Measurements from ENCODE around the gene PTPRD.

PTPRD gene

GRCh38 chr9:8782237-8782636 lies 1830.6 kb downstream of the PTPRD start:
- no peak overlapping the region for H3K27ac ChIP-seq (ENCODE audit: low read depth, low read length)
- H3K36me3 ChIP-seq (ENCODE audit: insufficient read depth, low read length): no peaks in the 10 kb centered on the region
- no peaks in the 10 kb centered on the region for H3K4me1 ChIP-seq (ENCODE audit: control insufficient read depth, insufficient read depth, low read length, unreplicated experiment)
- H3K79me2 ChIP-seq (ENCODE audit: control insufficient read depth, insufficient read depth, low read length, unreplicated experiment): no peaks in the 10 kb centered on the region
- no peak overlapping the region for H3K4me3 ChIP-seq (ENCODE audit: low read depth, low read length)
- H2AFZ ChIP-seq (ENCODE audit: low read length, unreplicated experiment): no peak overlapping the region
- no peaks in the 10 kb centered on the region for H3K27me3 ChIP-seq (ENCODE audit: insufficient read depth, low read length)

- Histone ChIP-seq H3K27ac (ENCODE audit: low read depth, low read length) (no peak overlapping the region), H3K4me3 (ENCODE audit: low read depth, low read length) (no peak overlapping the region), H2AFZ (ENCODE audit: low read length, unreplicated experiment) (no peak overlapping the region), H3K4me1 (ENCODE audit: control insufficient read depth, insufficient read depth, low read length, unreplicated experiment) (no peaks in the 10 kb centered on the region), H3K27me3 (ENCODE audit: insufficient read depth, low read length) (no peaks in the 10 kb centered on the region), H3K36me3 (ENCODE audit: insufficient read depth, low read length) (no peaks in the 10 kb centered on the region), H3K79me2 (ENCODE audit: control insufficient read depth, insufficient read depth, low read length, unreplicated experiment) (no peaks in the 10 kb centered on the region)
These were observed 1831.3 kb downstream of the PTPRD start for GRCh38 chr9:8781458-8781857.

GRCh38 chr9:8780386-8780785 lies 1832.4 kb downstream of the PTPRD start:
- Histone ChIP-seq H3K27ac (ENCODE audit: low read depth, low read length) (no peak overlapping the region), H3K27me3 (ENCODE audit: insufficient read depth, low read length) (no peaks in the 10 kb centered on the region), H2AFZ (ENCODE audit: low read length, unreplicated experiment) (no peak overlapping the region), H3K36me3 (ENCODE audit: insufficient read depth, low read length) (no peaks in the 10 kb centered on the region), H3K4me3 (ENCODE audit: low read depth, low read length) (no peak overlapping the region), H3K4me1 (ENCODE audit: control insufficient read depth, insufficient read depth, low read length, unreplicated experiment) (no peaks in the 10 kb centered on the region), H3K79me2 (ENCODE audit: control insufficient read depth, insufficient read depth, low read length, unreplicated experiment) (no peaks in the 10 kb centered on the region)

- no peaks in the 10 kb centered on the region for H3K27me3 ChIP-seq (ENCODE audit: insufficient read depth, low read length)
- no peaks in the 10 kb centered on the region for H3K36me3 ChIP-seq (ENCODE audit: insufficient read depth, low read length)
- H3K27ac ChIP-seq (ENCODE audit: low read depth, low read length): no peak overlapping the region
- no peak overlapping the region for H2AFZ ChIP-seq (ENCODE audit: low read length, unreplicated experiment)
- H3K4me3 ChIP-seq (ENCODE audit: low read depth, low read length): no peak overlapping the region
- H3K79me2 ChIP-seq (ENCODE audit: control insufficient read depth, insufficient read depth, low read length, unreplicated experiment): no peaks in the 10 kb centered on the region
- no peaks in the 10 kb centered on the region for H3K4me1 ChIP-seq (ENCODE audit: control insufficient read depth, insufficient read depth, low read length, unreplicated experiment)
These were observed 1833.3 kb downstream of the PTPRD start for GRCh38 chr9:8779478-8779877.

- Histone ChIP-seq H3K36me3 (ENCODE audit: insufficient read depth, low read length) (no peaks in the 10 kb centered on the region), H3K27ac (ENCODE audit: low read depth, low read length) (no peak overlapping the region), H3K4me3 (ENCODE audit: low read depth, low read length) (no peak overlapping the region), H3K79me2 (ENCODE audit: control insufficient read depth, insufficient read depth, low read length, unreplicated experiment) (no peaks in the 10 kb centered on the region), H3K27me3 (ENCODE audit: insufficient read depth, low read length) (no peaks in the 10 kb centered on the region), H3K4me1 (ENCODE audit: control insufficient read depth, insufficient read depth, low read length, unreplicated experiment) (no peaks in the 10 kb centered on the region), H2AFZ (ENCODE audit: low read length, unreplicated experiment) (no peak overlapping the region)
These were observed 1834.4 kb downstream of the PTPRD start for GRCh38 chr9:8778356-8778755.

GRCh38 chr9:8772302-8772701 lies 1840.5 kb downstream of the PTPRD start:
- H3K36me3 ChIP-seq (ENCODE audit: insufficient read depth, low read length): no peaks in the 10 kb centered on the region
- H3K4me3 ChIP-seq (ENCODE audit: low read depth, low read length): no peak overlapping the region
- H3K79me2 ChIP-seq (ENCODE audit: control insufficient read depth, insufficient read depth, low read length, unreplicated experiment): no peaks in the 10 kb centered on the region
- no peaks in the 10 kb centered on the region for H3K4me1 ChIP-seq (ENCODE audit: control insufficient read depth, insufficient read depth, low read length, unreplicated experiment)
- no peak overlapping the region for H3K27ac ChIP-seq (ENCODE audit: low read depth, low read length)
- H2AFZ ChIP-seq (ENCODE audit: low read length, unreplicated experiment): no peak overlapping the region
- no peaks in the 10 kb centered on the region for H3K27me3 ChIP-seq (ENCODE audit: insufficient read depth, low read length)

- Histone ChIP-seq H3K4me1 (ENCODE audit: control insufficient read depth, insufficient read depth, low read length, unreplicated experiment) (no peaks in the 10 kb centered on the region), H3K4me3 (ENCODE audit: low read depth, low read length) (no peak overlapping the region), H3K27ac (ENCODE audit: low read depth, low read length) (no peak overlapping the region), H3K79me2 (ENCODE audit: control insufficient read depth, insufficient read depth, low read length, unreplicated experiment) (no peaks in the 10 kb centered on the region), H3K36me3 (ENCODE audit: insufficient read depth, low read length) (no peaks in the 10 kb centered on the region), H2AFZ (ENCODE audit: low read length, unreplicated experiment) (no peak overlapping the region), H3K27me3 (ENCODE audit: insufficient read depth, low read length) (no peaks in the 10 kb centered on the region)
These were observed 1843.6 kb downstream of the PTPRD start for GRCh38 chr9:8769153-8769552.

GRCh38 chr9:8766096-8766495 lies 1846.7 kb downstream of the PTPRD start:
- H3K4me3 ChIP-seq (ENCODE audit: low read depth, low read length): no peak overlapping the region
- no peaks in the 10 kb centered on the region for H3K4me1 ChIP-seq (ENCODE audit: control insufficient read depth, insufficient read depth, low read length, unreplicated experiment)
- no peak overlapping the region for H3K27ac ChIP-seq (ENCODE audit: low read depth, low read length)
- no peaks in the 10 kb centered on the region for H3K27me3 ChIP-seq (ENCODE audit: insufficient read depth, low read length)
- no peaks in the 10 kb centered on the region for H3K79me2 ChIP-seq (ENCODE audit: control insufficient read depth, insufficient read depth, low read length, unreplicated experiment)
- no peak overlapping the region for H2AFZ ChIP-seq (ENCODE audit: low read length, unreplicated experiment)
- H3K36me3 ChIP-seq (ENCODE audit: insufficient read depth, low read length): no peaks in the 10 kb centered on the region

- Histone ChIP-seq H3K79me2 (ENCODE audit: control insufficient read depth, insufficient read depth, low read length, unreplicated experiment) (no peaks in the 10 kb centered on the region), H3K27ac (ENCODE audit: low read depth, low read length) (no peak overlapping the region), H3K27me3 (ENCODE audit: insufficient read depth, low read length) (no peaks in the 10 kb centered on the region), H3K36me3 (ENCODE audit: insufficient read depth, low read length) (no peaks in the 10 kb centered on the region), H3K4me3 (ENCODE audit: low read depth, low read length) (no peak overlapping the region), H2AFZ (ENCODE audit: low read length, unreplicated experiment) (no peak overlapping the region), H3K4me1 (ENCODE audit: control insufficient read depth, insufficient read depth, low read length, unreplicated experiment) (no peaks in the 10 kb centered on the region)
These were observed 1848.8 kb downstream of the PTPRD start for GRCh38 chr9:8764051-8764450.

GRCh38 chr9:8762479-8763085 lies 1850.2 kb downstream of the PTPRD start:
- no peak overlapping the region for H2AFZ ChIP-seq (ENCODE audit: low read length, unreplicated experiment)
- H3K36me3 ChIP-seq (ENCODE audit: insufficient read depth, low read length): no peaks in the 10 kb centered on the region
- no peak overlapping the region for H3K27ac ChIP-seq (ENCODE audit: low read depth, low read length)
- no peaks in the 10 kb centered on the region for H3K79me2 ChIP-seq (ENCODE audit: control insufficient read depth, insufficient read depth, low read length, unreplicated experiment)
- H3K4me3 ChIP-seq (ENCODE audit: low read depth, low read length): no peak overlapping the region
- H3K4me1 ChIP-seq (ENCODE audit: control insufficient read depth, insufficient read depth, low read length, unreplicated experiment): no peaks in the 10 kb centered on the region
- H3K27me3 ChIP-seq (ENCODE audit: insufficient read depth, low read length): no peaks in the 10 kb centered on the region

GRCh38 chr9:8760000-8760767 lies 1852.6 kb downstream of the PTPRD start:
- no peak overlapping the region for H3K27ac ChIP-seq (ENCODE audit: low read depth, low read length)
- H3K4me1 ChIP-seq (ENCODE audit: control insufficient read depth, insufficient read depth, low read length, unreplicated experiment): no peaks in the 10 kb centered on the region
- H3K36me3 ChIP-seq (ENCODE audit: insufficient read depth, low read length): no peaks in the 10 kb centered on the region
- no peak overlapping the region for H2AFZ ChIP-seq (ENCODE audit: low read length, unreplicated experiment)
- H3K4me3 ChIP-seq (ENCODE audit: low read depth, low read length): no peak overlapping the region
- H3K27me3 ChIP-seq (ENCODE audit: insufficient read depth, low read length): no peaks in the 10 kb centered on the region
- H3K79me2 ChIP-seq (ENCODE audit: control insufficient read depth, insufficient read depth, low read length, unreplicated experiment): no peaks in the 10 kb centered on the region
